HEK293 (cell line): ENCODE results near the gene UBE2E1.

Experiments
- CTCF ChIA-PET: fragments of 350-600 bp; formaldehyde crosslinking; extraction: SDS; loops from one replicate; lab custom pipeline; 2021; ENCODE audit warnings: antibody characterized with exemption; lab: Yijun Ruan, JAX
- POLR2A ChIA-PET: fragments of 300-600 bp; formaldehyde crosslinking; extraction: SDS; loops from one replicate; lab custom pipeline; 2020; ENCODE audit warnings: antibody characterized with exemption, inconsistent platforms; lab: Yijun Ruan, JAX
- H3K27ac ChIP-seq: fragments of 200-500 bp; sonication (Bioruptor generic); 2 replicates; pipeline ENCODE4 v1.5.1; 2014; ENCODE audit warnings: low read depth, low read length, control low read depth, inconsistent platforms; ENCODE audit errors: extremely low read depth
- H3K36me3 ChIP-seq, 2 experiments: fragments of 200-500 bp in 1 of 2; sonication (Bioruptor generic) in 1 of 2; 1 replicate in 1 of 2; 2 replicates in 1 of 2; pipeline ENCODE4 v1.5.1; 2014 to 2017; ENCODE audit warnings: inconsistent platforms in 2 of 2, low read length in 2 of 2; ENCODE audit not compliant: control insufficient read depth in 2 of 2, insufficient read depth in 1 of 2
- H3K4me1 ChIP-seq: fragments of 200-500 bp; sonication (Bioruptor generic); 2 replicates; pipeline ENCODE4 v1.5.1; 2014; ENCODE audit warnings: mild to moderate bottlenecking, low read length, inconsistent platforms; ENCODE audit not compliant: control insufficient read depth, insufficient read depth
- H3K4me3 ChIP-seq: 2 replicates; pipeline ENCODE4 v1.5.1; 2011; ENCODE audit warnings: low read depth, mild to moderate bottlenecking, control low read depth, low read length, moderate library complexity
- H3K9me3 ChIP-seq: fragments of 200-500 bp; sonication (Bioruptor generic); 2 replicates; pipeline ENCODE4 v1.5.1; 2014; ENCODE audit warnings: low read depth, low read length, inconsistent platforms; ENCODE audit not compliant: control insufficient read depth, insufficient read depth
- ATF2 ChIP-seq: fragments of 450-650 bp; formaldehyde crosslinking; IDR thresholded peaks from 2 replicates; pipeline ENCODE4 v1.5.1; 2016; ENCODE audit warnings: missing biosample characterization, missing genetic modification characterization, low read depth
- EGR2 ChIP-seq: fragments of 450-650 bp; formaldehyde crosslinking; IDR thresholded peaks from 2 replicates; pipeline ENCODE4 v1.5.1; 2016; ENCODE audit warnings: low read depth, missing biosample characterization, missing genetic modification characterization
- GLI2 ChIP-seq: fragments of 450-650 bp; formaldehyde crosslinking; IDR thresholded peaks from 2 replicates; pipeline ENCODE4; 2017; ENCODE audit warnings: missing biosample characterization, missing genetic modification characterization, low read depth, borderline replicate concordance
- INSM2 ChIP-seq: fragments of 450-650 bp; formaldehyde crosslinking; IDR thresholded peaks from 2 replicates; pipeline ENCODE4 v1.5.1; 2016; ENCODE audit warnings: missing biosample characterization, missing genetic modification characterization
- MEIS1 ChIP-seq: sonication (generic); formaldehyde crosslinking; IDR thresholded peaks from 2 replicates; pipeline ENCODE4 v1.8.1; 2022; ENCODE audit warnings: missing genetic modification reagents, mild to moderate bottlenecking, borderline replicate concordance
- OVOL3 ChIP-seq: fragments of 450-650 bp; formaldehyde crosslinking; IDR thresholded peaks from 2 replicates; pipeline ENCODE4 v1.5.1; 2016; ENCODE audit warnings: missing biosample characterization, missing genetic modification characterization
- PRDM4 ChIP-seq: fragments of 450-650 bp; formaldehyde crosslinking; IDR thresholded peaks from 2 replicates; pipeline ENCODE4 v1.5.1; 2017; ENCODE audit warnings: missing biosample characterization, missing genetic modification characterization
- RBAK ChIP-seq: fragments of 450-650 bp; formaldehyde crosslinking; IDR thresholded peaks from 2 replicates; pipeline ENCODE4 v1.5.1; 2016; ENCODE audit warnings: missing biosample characterization, missing genetic modification characterization
- ZBTB21 ChIP-seq: fragments of 450-650 bp; formaldehyde crosslinking; IDR thresholded peaks from 2 replicates; pipeline ENCODE4 v1.5.1; 2017; ENCODE audit warnings: missing biosample characterization, missing genetic modification characterization
- ZNF132 ChIP-seq: fragments of 450-650 bp; formaldehyde crosslinking; IDR thresholded peaks from 2 replicates; pipeline ENCODE4 v1.5.1; 2017; ENCODE audit warnings: missing biosample characterization, missing genetic modification characterization, borderline replicate concordance
- ZNF138 ChIP-seq: fragments of 450-650 bp; formaldehyde crosslinking; IDR thresholded peaks from 2 replicates; pipeline ENCODE4 v1.5.1; 2016; ENCODE audit warnings: missing biosample characterization, missing genetic modification characterization, borderline replicate concordance
- ZNF148 ChIP-seq: fragments of 450-650 bp; formaldehyde crosslinking; IDR thresholded peaks from 2 replicates; pipeline ENCODE4 v1.5.0; 2017; ENCODE audit warnings: missing biosample characterization, missing genetic modification characterization, borderline replicate concordance
- ZNF214 ChIP-seq: fragments of 450-650 bp; formaldehyde crosslinking; IDR thresholded peaks from 2 replicates; pipeline ENCODE4 v1.5.1; 2017; ENCODE audit warnings: missing biosample characterization, mild to moderate bottlenecking, missing genetic modification characterization, borderline replicate concordance
- ZNF280C ChIP-seq: fragments of 450-650 bp; formaldehyde crosslinking; IDR thresholded peaks from 2 replicates; pipeline ENCODE4 v1.5.1; 2016; ENCODE audit warnings: missing biosample characterization, missing genetic modification characterization
- ZNF488 ChIP-seq: fragments of 450-650 bp; formaldehyde crosslinking; IDR thresholded peaks from 2 replicates; pipeline ENCODE4 v1.5.1; 2016; ENCODE audit warnings: missing biosample characterization, missing genetic modification characterization
- ZNF544 ChIP-seq: fragments of 450-650 bp; formaldehyde crosslinking; IDR thresholded peaks from 2 replicates; pipeline ENCODE4 v1.5.0; 2017; ENCODE audit warnings: missing biosample characterization, missing genetic modification characterization
- ZNF571 ChIP-seq: fragments of 450-650 bp; formaldehyde crosslinking; IDR thresholded peaks from 2 replicates; pipeline ENCODE4 v1.5.0; 2017; ENCODE audit warnings: missing biosample characterization, missing genetic modification characterization
- ZNF610 ChIP-seq: fragments of 450-650 bp; formaldehyde crosslinking; IDR thresholded peaks from 2 replicates; pipeline ENCODE4 v1.5.1; 2016; ENCODE audit warnings: missing biosample characterization, missing genetic modification characterization, borderline replicate concordance
- ZNF621 ChIP-seq: fragments of 450-650 bp; formaldehyde crosslinking; IDR thresholded peaks from 2 replicates; pipeline ENCODE4 v1.5.1; 2017; ENCODE audit warnings: missing biosample characterization, missing genetic modification characterization
- ZNF629 ChIP-seq: fragments of 450-650 bp; formaldehyde crosslinking; IDR thresholded peaks from 2 replicates; pipeline ENCODE4 v1.5.1; 2017; ENCODE audit warnings: missing biosample characterization, missing genetic modification characterization
- ZNF747 ChIP-seq: fragments of 450-650 bp; formaldehyde crosslinking; IDR thresholded peaks from 2 replicates; pipeline ENCODE4 v1.5.1; 2016; ENCODE audit warnings: missing biosample characterization, missing genetic modification characterization
- ZNF776 ChIP-seq: fragments of 450-650 bp; formaldehyde crosslinking; IDR thresholded peaks from 2 replicates; pipeline ENCODE4 v1.5.0; 2017; ENCODE audit warnings: missing biosample characterization, missing genetic modification characterization, borderline replicate concordance
- ZNF777 ChIP-seq: fragments of 450-650 bp; formaldehyde crosslinking; IDR thresholded peaks from 2 replicates; pipeline ENCODE4 v1.5.1; 2017; ENCODE audit warnings: missing biosample characterization, missing genetic modification characterization, borderline replicate concordance
- ZNF830 ChIP-seq: fragments of 450-650 bp; IDR thresholded peaks from 2 replicates; pipeline ENCODE4 v1.5.0; 2018; ENCODE audit warnings: missing biosample characterization, missing genetic modification characterization, low read depth, mild to moderate bottlenecking, moderate library complexity
- ZSCAN16 ChIP-seq: fragments of 450-650 bp; formaldehyde crosslinking; IDR thresholded peaks from 2 replicates; pipeline ENCODE4 v1.5.1; 2016; ENCODE audit warnings: missing biosample characterization, missing genetic modification characterization

Gene UBE2E1

GRCh38 chr3:23810343-23811184 is 4.8 kb downstream of the UBE2E1 start:
- H3K9me3 ChIP-seq = no peaks in the 10 kb centered on the region
- H3K27ac ChIP-seq = peak overlapping the region; percentile 94
- ChIA-PET POLR2A (interaction anchor here (0.7 to 0.8 kb wide), 2 partner anchors 36 to 106 kb away, joined by 4 to 5 read pairs; partner anchors contain the start of genes NKIRAS1 and RPL15), CTCF (no interaction called here)
- H3K4me1 ChIP-seq = peaks cover 10% of the 10 kb centered on the region; the same call in 1 of the 2 replicates
- H3K36me3 ChIP-seq = peaks cover 4 to 32% of the 10 kb centered on the region in 2 experiments; a peak in 2 of 3 replicates
- peak overlapping the region; percentile 60 for H3K4me3 ChIP-seq
- no peak for TF ChIP-seq MEIS1 (CRISPR knock-in tag)
- TF ChIP-seq ATF2 (tag by site-specific recombination) = no peak
- TF ChIP-seq ZNF629 (tag by site-specific recombination) = peak; percentile 11
- TF ChIP-seq GLI2 (tag by site-specific recombination) = no peak
- no peak for TF ChIP-seq ZNF621 (tag by site-specific recombination)
- TF ChIP-seq PRDM4 (tag by site-specific recombination) = peak; percentile 41; the same call in 1 of the 2 replicates
- TF ChIP-seq ZNF830 (tag by site-specific recombination) = no peak
- TF ChIP-seq ZNF488 (tag by site-specific recombination) = no peak
- no peak for TF ChIP-seq ZNF132 (tag by site-specific recombination)
- no peak for TF ChIP-seq RBAK (tag by site-specific recombination)
- no peak for TF ChIP-seq ZBTB21 (tag by site-specific recombination)
- TF ChIP-seq ZNF776 (tag by site-specific recombination) = no peak
- TF ChIP-seq ZNF138 (tag by site-specific recombination) = no peak
- TF ChIP-seq ZNF280C = no peak
- TF ChIP-seq OVOL3 (tag by site-specific recombination) = no peak
- TF ChIP-seq ZNF544 = no peak
- TF ChIP-seq ZNF148 (tag by site-specific recombination) = no peak
- TF ChIP-seq ZSCAN16 (tag by site-specific recombination) = no peak
- TF ChIP-seq ZNF777 (tag by site-specific recombination) = no peak; the same call in 1 of the 2 replicates
- TF ChIP-seq EGR2 (tag by site-specific recombination) = no peak; the same call in 1 of the 2 replicates
- TF ChIP-seq ZNF747 (tag by site-specific recombination) = no peak
- TF ChIP-seq ZNF571 (tag by site-specific recombination) = no peak
- TF ChIP-seq INSM2 (tag by site-specific recombination) = no peak
- TF ChIP-seq ZNF610 = peak; percentile 49; the same call in 1 of the 2 replicates
- TF ChIP-seq ZNF214 = no peak
